SK-N-DZ (cell line): ENCODE data around the gene CENPC.

ENCODE experiments used
- small RNA-seq, 2 experiments: library from RNA; depleted of rRNA; stranded (forward); fragments of <200 nt; gene quantifications; one replicate each; pipeline ENCODE3, GENCODE V24; 2014

The CENPC gene

Small RNAs within 50 kb of the gene (small RNA-seq; reads per million reads assigned to genes)
- 0 reads per million in 2 experiments for gene RNA5SP527
- 0.08 to 5.2 reads per million in 2 experiments for gene RNU1-63P
